ENCODE data around the gene ITFG2. TPM values are rescaled to one million over a fixed set of nuclear protein-coding genes. Genes with fewer than 3 reads are reported as not detected.

The ITFG2 gene
- total and polyA plus RNA-seq, 9 of the 15 experiments (the other 6 are each of a cell fraction or from before 2014, with no cell fraction given), result 15.0 to 22.8 (median 19.4) TPM

DNA sequence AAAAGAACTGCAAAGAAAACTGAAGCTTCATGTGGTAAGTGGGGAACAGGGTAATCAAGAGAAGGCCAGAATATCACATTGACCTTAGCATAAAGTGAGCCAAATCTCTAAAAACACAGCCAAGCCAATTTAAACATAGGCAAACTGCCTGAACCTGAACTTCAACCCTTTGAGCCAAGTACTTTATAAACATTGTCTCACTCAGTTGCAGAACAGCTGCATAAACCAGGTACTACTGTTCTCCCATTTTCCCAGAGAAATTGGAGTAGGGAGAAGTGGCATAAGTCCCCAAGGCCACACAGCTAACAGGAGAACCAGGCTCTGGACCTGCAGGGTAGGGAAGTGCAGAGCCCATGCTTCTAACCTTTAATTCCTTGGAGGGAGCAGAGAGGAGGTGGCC, 48.1 kb upstream of the ITFG2 start:
- Histone ChIP-seq H3K27ac (ENCODE audit: extremely low read depth, low read depth, low read length) (no peak overlapping the region), H3K4me1 (replicated peaks in 1 of 2; ENCODE audit: control insufficient read depth in 2 of 2, insufficient read depth in 2 of 2, low read length in 2 of 2) (no peaks in the 10 kb centered on the region), H3K9ac (ENCODE audit: insufficient read depth in 1 of 2, low read depth in 2 of 2, low read length in 2 of 2) (no peak overlapping the region), H3K4me3 (no peak overlapping the region), H4K20me1 (replicated peaks; ENCODE audit: control insufficient read depth, insufficient read depth, low read length) (no peaks in the 10 kb centered on the region), H3K27me3 (ENCODE audit: control insufficient read depth in 2 of 2, insufficient read depth in 2 of 2, low read length in 2 of 2) (peaks cover 5 to 26% of the 10 kb centered on the region in 2 experiments; a peak in 4 of 5 replicates), H3K9me1 (ENCODE audit: control insufficient read depth, insufficient read depth, low read length) (no peaks in the 10 kb centered on the region), H3K4me2 (ENCODE audit: insufficient read depth, low read length) (no peak overlapping the region), H2AFZ (ENCODE audit: low read depth, low read length) (no peak overlapping the region), H3K9me3 (replicated peaks; ENCODE audit: control insufficient read depth, insufficient read depth, low read depth, low read length) (no peaks in the 10 kb centered on the region), H3K36me3 (ENCODE audit: control insufficient read depth, insufficient read depth, low read length) (no peaks in the 10 kb centered on the region), H3K79me2 (ENCODE audit: control insufficient read depth, insufficient read depth, low read length) (no peaks in the 10 kb centered on the region)
- in situ Hi-C loops (cut with MboI) (no loop called here), intact Hi-C loops (cut with micrococcal nuclease) (no loop called here)
- FAIRE-seq (no peak), ATAC-seq (no peak), DNase-seq (ENCODE audit: extremely low read depth in 1 of 4, low spot score in 3 of 4) (no peak)
- ChIA-PET CTCF (ENCODE audit: low intra/inter-chr PET ratio) (no interaction called here), POLR2A (no interaction called here)
- BruUV-seq (replicated peaks), result no TSS peak
- TF ChIP-seq ZNF589 (CRISPR knock-in tag; IDR thresholded peaks at IDR 0.05; ENCODE audit: low read depth) (no peak), NR2C1 (IDR thresholded peaks at IDR 0.05) (no peak), NR2C1 (tag; IDR thresholded peaks at IDR 0.05) (no peak), ZFX (CRISPR knock-in tag; IDR thresholded peaks at IDR 0.05) (no peak), PURB (CRISPR knock-in tag; IDR thresholded peaks at IDR 0.05; ENCODE audit: low read depth) (no peak), ZNF175 (CRISPR knock-in tag; IDR thresholded peaks at IDR 0.05; ENCODE audit: low read depth) (no peak), ZZZ3 (IDR thresholded peaks at IDR 0.05) (no peak), ZNF408 (CRISPR knock-in tag; IDR thresholded peaks at IDR 0.05; ENCODE audit: low read depth) (no peak), ZNF197 (CRISPR knock-in tag; IDR thresholded peaks at IDR 0.05; ENCODE audit: low read depth) (no peak), SMC3 (conservative IDR thresholded peaks at IDR 0.05; ENCODE audit: insufficient read depth, low read depth, low read length) (no peak), ZSCAN32 (CRISPR knock-in tag; IDR thresholded peaks at IDR 0.05) (no peak)
- TF ChIP-seq, protein P1, sequence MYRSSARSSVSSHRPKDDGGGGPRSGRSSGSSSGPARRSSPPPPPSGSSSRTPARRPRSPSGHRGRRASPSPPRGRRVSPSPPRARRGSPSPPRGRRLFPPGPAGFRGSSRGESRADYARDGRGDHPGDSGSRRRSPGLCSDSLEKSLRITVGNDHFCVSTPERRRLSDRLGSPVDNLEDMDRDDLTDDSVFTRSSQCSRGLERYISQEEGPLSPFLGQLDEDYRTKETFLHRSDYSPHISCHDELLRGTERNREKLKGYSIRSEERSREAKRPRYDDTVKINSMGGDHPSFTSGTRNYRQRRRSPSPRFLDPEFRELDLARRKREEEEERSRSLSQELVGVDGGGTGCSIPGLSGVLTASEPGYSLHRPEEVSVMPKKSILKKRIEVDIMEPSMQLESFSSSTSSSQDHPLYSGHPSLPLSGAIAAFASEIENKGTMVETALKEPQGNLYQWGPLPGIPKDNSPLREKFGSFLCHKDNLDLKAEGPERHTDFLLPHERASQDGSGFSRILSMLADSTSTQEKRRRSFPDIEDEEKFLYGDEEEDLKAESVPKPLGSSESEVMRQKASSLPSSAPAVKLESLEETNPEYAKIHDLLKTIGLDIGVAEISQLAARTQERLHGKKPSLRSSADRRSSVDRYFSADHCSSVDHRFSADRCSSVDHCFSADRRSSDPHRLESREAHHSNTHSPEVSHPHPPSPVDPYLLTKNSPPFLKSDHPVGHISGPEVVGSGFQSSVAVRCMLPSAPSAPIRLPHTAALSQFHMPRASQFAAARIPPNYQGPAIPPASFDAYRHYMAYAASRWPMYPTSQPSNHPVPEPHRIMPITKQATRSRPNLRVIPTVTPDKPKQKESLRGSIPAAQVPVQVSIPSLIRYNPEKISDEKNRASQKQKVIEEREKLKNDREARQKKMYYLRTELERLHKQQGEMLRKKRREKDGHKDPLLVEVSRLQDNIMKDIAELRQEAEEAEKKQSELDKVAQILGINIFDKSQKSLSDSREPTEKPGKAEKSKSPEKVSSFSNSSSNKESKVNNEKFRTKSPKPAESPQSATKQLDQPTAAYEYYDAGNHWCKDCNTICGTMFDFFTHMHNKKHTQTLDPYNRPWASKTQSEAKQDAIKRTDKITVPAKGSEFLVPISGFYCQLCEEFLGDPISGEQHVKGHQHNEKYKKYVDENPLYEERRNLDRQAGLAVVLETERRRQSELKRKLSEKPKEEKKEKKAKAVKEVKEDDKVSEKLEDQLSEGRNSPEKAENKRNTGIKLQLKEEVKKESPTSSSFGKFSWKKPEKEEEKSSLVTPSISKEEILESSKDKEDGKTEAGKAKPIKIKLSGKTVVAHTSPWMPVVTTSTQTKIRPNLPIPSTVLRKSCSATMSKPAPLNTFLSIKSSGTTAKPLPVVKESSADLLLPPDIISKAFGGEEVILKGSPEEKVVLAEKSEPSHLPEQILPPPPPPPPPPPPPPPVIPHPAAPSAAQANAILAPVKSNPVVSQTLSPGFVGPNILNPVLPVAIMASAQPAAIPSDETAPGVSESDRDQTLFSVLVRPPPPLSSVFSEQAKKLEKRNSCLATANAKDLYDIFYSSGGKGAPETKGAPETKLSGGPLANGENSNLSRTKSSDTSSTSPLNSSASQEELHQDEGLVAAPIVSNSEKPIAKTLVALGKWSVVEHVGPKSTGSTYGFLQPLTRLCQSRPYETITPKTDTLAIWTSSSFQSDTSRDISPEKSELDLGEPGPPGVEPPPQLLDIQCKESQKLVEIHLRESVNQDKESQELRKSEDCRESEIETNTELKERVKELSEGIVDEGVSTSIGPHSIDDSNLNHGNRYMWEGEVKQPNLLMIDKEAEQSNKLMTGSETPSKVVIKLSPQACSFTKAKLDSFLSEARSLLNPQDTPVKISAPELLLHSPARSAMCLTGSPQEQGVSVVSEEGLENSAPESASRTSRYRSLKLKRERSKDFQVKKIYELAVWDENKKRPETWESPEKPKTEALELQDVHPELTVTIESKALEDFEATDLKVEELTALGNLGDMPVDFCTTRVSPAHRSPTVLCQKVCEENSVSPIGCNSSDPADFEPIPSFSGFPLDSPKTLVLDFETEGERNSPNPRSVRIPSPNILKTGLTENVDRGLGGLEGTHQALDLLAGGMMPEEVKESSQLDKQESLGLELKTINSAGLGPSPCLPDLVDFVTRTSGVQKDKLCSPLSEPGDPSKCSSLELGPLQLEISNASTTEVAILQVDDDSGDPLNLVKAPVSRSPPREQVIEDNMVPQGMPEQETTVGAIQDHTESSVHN (IDR thresholded peaks at IDR 0.05; ENCODE audit: borderline replicate concordance in 1 of 2, low read depth in 1 of 2), result no peak
- TF ChIP-seq, protein P2, sequence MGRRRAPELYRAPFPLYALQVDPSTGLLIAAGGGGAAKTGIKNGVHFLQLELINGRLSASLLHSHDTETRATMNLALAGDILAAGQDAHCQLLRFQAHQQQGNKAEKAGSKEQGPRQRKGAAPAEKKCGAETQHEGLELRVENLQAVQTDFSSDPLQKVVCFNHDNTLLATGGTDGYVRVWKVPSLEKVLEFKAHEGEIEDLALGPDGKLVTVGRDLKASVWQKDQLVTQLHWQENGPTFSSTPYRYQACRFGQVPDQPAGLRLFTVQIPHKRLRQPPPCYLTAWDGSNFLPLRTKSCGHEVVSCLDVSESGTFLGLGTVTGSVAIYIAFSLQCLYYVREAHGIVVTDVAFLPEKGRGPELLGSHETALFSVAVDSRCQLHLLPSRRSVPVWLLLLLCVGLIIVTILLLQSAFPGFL (CRISPR knock-in tag; IDR thresholded peaks at IDR 0.05), result no peak
- TF ChIP-seq, protein P3, sequence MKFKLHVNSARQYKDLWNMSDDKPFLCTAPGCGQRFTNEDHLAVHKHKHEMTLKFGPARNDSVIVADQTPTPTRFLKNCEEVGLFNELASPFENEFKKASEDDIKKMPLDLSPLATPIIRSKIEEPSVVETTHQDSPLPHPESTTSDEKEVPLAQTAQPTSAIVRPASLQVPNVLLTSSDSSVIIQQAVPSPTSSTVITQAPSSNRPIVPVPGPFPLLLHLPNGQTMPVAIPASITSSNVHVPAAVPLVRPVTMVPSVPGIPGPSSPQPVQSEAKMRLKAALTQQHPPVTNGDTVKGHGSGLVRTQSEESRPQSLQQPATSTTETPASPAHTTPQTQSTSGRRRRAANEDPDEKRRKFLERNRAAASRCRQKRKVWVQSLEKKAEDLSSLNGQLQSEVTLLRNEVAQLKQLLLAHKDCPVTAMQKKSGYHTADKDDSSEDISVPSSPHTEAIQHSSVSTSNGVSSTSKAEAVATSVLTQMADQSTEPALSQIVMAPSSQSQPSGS (CRISPR knock-in tag; IDR thresholded peaks at IDR 0.05), result no peak

Measured in K562 (cell line).